GM12878 (cell line): ENCODE measurements around the gene IAPP. TPM values are rescaled to one million over a fixed set of nuclear protein-coding genes. Genes with fewer than 3 reads are reported as not detected.

ENCODE experiments used
- ATAC-seq: fragments of 200-7000 bp; cut with Tn5 transposase; 3 replicates; pipeline ENCODE4 v1.9.1; 2020; ENCODE audit warnings: mild to moderate bottlenecking, moderate library complexity
- BruUV-seq: library from RNA; stranded (reverse); fragments of 400-500 nt; replicated peaks from 2 replicates; lab custom pipeline; 2021; lab: Mats Ljungman, UMichigan
- CTCF ChIA-PET: fragments of 300-600 bp; sonication (Branson Sonifier 250); formaldehyde crosslinking; extraction: SDS; loops from one replicate; lab custom pipeline; 2021; ENCODE audit warnings: inconsistent platforms; lab: Yijun Ruan, JAX
- POLR2A ChIA-PET: fragments of 350-600 bp; formaldehyde crosslinking; extraction: SDS; loops from one replicate; lab custom pipeline; 2021; ENCODE audit warnings: inconsistent platforms; lab: Charles Lee
- RAD21 ChIA-PET: fragments of 300-600 bp; sonication (Branson Sonifier 250); formaldehyde crosslinking; loops from one replicate; lab custom pipeline; 2023; ENCODE audit warnings: antibody characterized with exemption; ENCODE audit not compliant: unreplicated experiment; lab: Charles Lee
- SMC1A ChIA-PET: fragments of 300-600 bp; sonication (Branson Sonifier 250); formaldehyde crosslinking; loops from one replicate; lab custom pipeline; 2023; ENCODE audit not compliant: unreplicated experiment, uncharacterized antibody; lab: Charles Lee
- DNase-seq: peaks from one replicate; pipeline ENCODE4 v3.0.0-alpha.2; 2011; ENCODE audit warnings: low read depth, low spot score
- FAIRE-seq: peaks from 3 replicates; lab custom pipeline; 2011; peaks lifted over from hg19 to GRCh38; lab: Jason Lieb, UNC
- H2AFZ ChIP-seq: 2 replicates; pipeline ENCODE4 v1.6.0; 2011; ENCODE audit warnings: low read depth, low read length, control low read depth; ENCODE audit not compliant: control insufficient read depth
- H3K27ac ChIP-seq: 2 replicates; pipeline ENCODE4 v1.5.1; 2011; ENCODE audit warnings: control low read depth; ENCODE audit not compliant: control insufficient read depth, insufficient read depth
- H3K27me3 ChIP-seq, 2 experiments: replicated peaks in 1 of 2; 2 replicates each; pipeline versions ENCODE4 v1.6.0 to v1.6.1; 2011; ENCODE audit warnings: low read length in 1 of 2; ENCODE audit not compliant: control insufficient read depth in 2 of 2, insufficient read depth in 2 of 2
- H3K36me3 ChIP-seq, 2 experiments: 2 replicates each; pipeline ENCODE4 v1.5.1; 2011; ENCODE audit warnings: low read length in 1 of 2; ENCODE audit not compliant: control insufficient read depth in 2 of 2, insufficient read depth in 2 of 2
- H3K4me1 ChIP-seq: 2 replicates; pipeline ENCODE4 v1.6.1; 2011; ENCODE audit warnings: mild to moderate bottlenecking, low read length, moderate library complexity, mixed read lengths; ENCODE audit not compliant: control insufficient read depth, insufficient read depth
- H3K4me2 ChIP-seq: 2 replicates; pipeline ENCODE4 v1.6.0; 2011; ENCODE audit warnings: control low read depth; ENCODE audit not compliant: control insufficient read depth, insufficient read depth
- H3K4me3 ChIP-seq: fragments of 200-600 bp; sonication (generic); 2 replicates; pipeline ENCODE4 v1.5.1; 2016
- H3K79me2 ChIP-seq: 2 replicates; pipeline ENCODE4 v1.6.0; 2011; ENCODE audit warnings: low read length; ENCODE audit not compliant: control insufficient read depth, insufficient read depth
- H3K9ac ChIP-seq: 2 replicates; pipeline ENCODE4 v1.8.0; 2011; ENCODE audit warnings: low read length, control low read depth, mixed read lengths; ENCODE audit not compliant: control insufficient read depth, insufficient read depth
- H3K9me3 ChIP-seq: replicated peaks from 3 replicates; pipeline ENCODE4 v1.5.1; 2011; ENCODE audit warnings: mild to moderate bottlenecking, low read length; ENCODE audit not compliant: control insufficient read depth, insufficient read depth
- H4K20me1 ChIP-seq: 2 replicates; pipeline ENCODE4 v1.6.0; 2011; ENCODE audit not compliant: control insufficient read depth, insufficient read depth
- ASH2L ChIP-seq: fragments of 300-600, 200-600 bp; sonication (generic); IDR thresholded peaks from 2 replicates; pipeline ENCODE4 v1.6.1; 2017; ENCODE audit warnings: low read depth, mild to moderate bottlenecking, borderline replicate concordance
- ATF2 ChIP-seq: IDR thresholded peaks from 2 replicates; pipeline ENCODE4 v1.6.1; 2012; ENCODE audit warnings: low read length, inconsistent platforms
- ATF3 ChIP-seq: IDR thresholded peaks from 2 replicates; pipeline ENCODE4 v1.6.1; 2011; ENCODE audit warnings: low read depth, mild to moderate bottlenecking, low read length, moderate library complexity, borderline replicate concordance; ENCODE audit errors: extremely low read depth
- BRCA1 ChIP-seq: IDR thresholded peaks from 2 replicates; pipeline ENCODE4 v1.6.1; 2011; ENCODE audit warnings: low read depth, low read length, improper control_type of control experiment
- FOS ChIP-seq: IDR thresholded peaks from 3 replicates; pipeline ENCODE4 v1.6.1; 2011; ENCODE audit warnings: borderline replicate concordance; ENCODE audit not compliant: insufficient read length; ENCODE audit errors: extremely low read depth
- JUND ChIP-seq: IDR thresholded peaks from 2 replicates; pipeline ENCODE4 v1.6.1; 2012; ENCODE audit warnings: low read depth, mild to moderate bottlenecking, low read length, improper control_type of control experiment, moderate library complexity
- KAT2A ChIP-seq: conservative IDR thresholded peaks from 2 replicates; pipeline ENCODE4 v1.6.1; 2011; ENCODE audit warnings: low read depth, low read length; ENCODE audit not compliant: control insufficient read depth
- MTA2 ChIP-seq: fragments of 450-650 bp; IDR thresholded peaks from 2 replicates; pipeline ENCODE4 v1.6.1; 2016; ENCODE audit warnings: low read depth, mild to moderate bottlenecking, moderate library complexity
- MXI1 ChIP-seq: fragments of 150-350 bp; IDR thresholded peaks from 2 replicates; pipeline ENCODE4 v1.6.1; 2011; ENCODE audit warnings: low read depth, mild to moderate bottlenecking, inconsistent platforms, low read length, improper control_type of control experiment
- RB1 ChIP-seq: fragments of 450-650 bp; formaldehyde crosslinking; IDR thresholded peaks from 2 replicates; pipeline ENCODE4 v1.6.1; 2017; ENCODE audit warnings: mild to moderate bottlenecking, borderline replicate concordance
- TCF12 ChIP-seq: IDR thresholded peaks from 2 replicates; pipeline ENCODE4 v1.6.1; 2011; ENCODE audit warnings: low read depth, mild to moderate bottlenecking, low read length
- USF1 ChIP-seq: IDR thresholded peaks from 2 replicates; pipeline ENCODE4 v1.6.1; 2011; ENCODE audit warnings: borderline replicate concordance, low read depth, mild to moderate bottlenecking, moderate library complexity, mixed read lengths, low read length; ENCODE audit not compliant: insufficient read depth; ENCODE audit errors: extremely low read length
- YBX1 ChIP-seq: fragments of 450-650 bp; IDR thresholded peaks from 2 replicates; pipeline ENCODE4 v1.6.1; 2016; ENCODE audit warnings: antibody characterized with exemption
- ZBED1 ChIP-seq: IDR thresholded peaks from 2 replicates; pipeline ENCODE4 v1.6.1; 2016; ENCODE audit warnings: borderline replicate concordance
- ZBTB40 ChIP-seq: fragments of 450-650 bp; IDR thresholded peaks from 2 replicates; pipeline ENCODE4 v1.6.1; 2016; ENCODE audit warnings: mild to moderate bottlenecking, moderate library complexity, borderline replicate concordance
- ZNF24 ChIP-seq: fragments of 450-650 bp; IDR thresholded peaks from 2 replicates; pipeline ENCODE4 v1.6.1; 2017; ENCODE audit warnings: antibody characterized with exemption, mild to moderate bottlenecking
- ZNF622 ChIP-seq: fragments of 450-650 bp; IDR thresholded peaks from 2 replicates; pipeline ENCODE4 v1.6.1; 2017; ENCODE audit warnings: mild to moderate bottlenecking, inconsistent platforms
- WGBS: methylation state at CpG from one replicate; pipeline ENCODE4 v1.1.6; 2016; ENCODE audit warnings: low lambda C conversion rate; ENCODE audit not compliant: insufficient replicate concordance, insufficient coverage; ENCODE audit errors: missing lambda C conversion rate; 5-methylcytosine and 5-hydroxymethylcytosine counted together
- in situ Hi-C: fragments of 300-500 bp; cut with MboI; formaldehyde crosslinking; loops from 9 replicates; pipeline ENCODE4 v1.14.3; 2018; ENCODE audit warnings: mixed read lengths
- intact Hi-C: fragments of 100-400 bp; cut with micrococcal nuclease; formaldehyde crosslinking; loops from one replicate; pipeline ENCODE4 v1.14.2; 2022; ENCODE audit not compliant: unreplicated experiment
- polyA plus RNA-seq, 11 experiments: library from polyadenylated mRNA; depleted of rRNA in 4 of 11; unstranded in 6 of 11; stranded (reverse) in 5 of 11; fragments of >200 nt; fragmentation: Nextera tagmentation in 4 of 11; fragmentation: Illumina TruSeq in 1 of 11; extraction: Ambion mirVana in 4 of 11; extraction: Trizol in 1 of 11; gene quantifications; 1 replicate in 1 of 11; 2 replicates in 10 of 11; pipeline versions ENCODE4 v1.2.1 to v1.2.3, GENCODE V29; 2011 to 2016; ENCODE audit warnings: inconsistent platforms in 2 of 11, missing spikeins in 2 of 11, low read depth in 1 of 11
- total RNA-seq, 4 experiments: library from RNA; depleted of rRNA in 3 of 4; stranded (reverse); fragments of >200 nt in 3 of 4; fragmentation: Illumina TruSeq in 1 of 4; extraction: Trizol in 1 of 4; gene quantifications; 2 replicates each; pipeline versions ENCODE4 v1.2.1 to v1.2.3, GENCODE V29; 2013 to 2021

Gene IAPP
- total and polyA plus RNA-seq, 10 of the 15 experiments (the other 5 are each of a cell fraction or from before 2014, with no cell fraction given), result not detected

GRCh38 chr12:21328578-21328977 lies 44.1 kb upstream of the IAPP start (continued):
- TF ChIP-seq ZNF622 (no peak), BRCA1 (no peak), RB1 (no peak), ZBED1 (no peak), ASH2L (no peak), KAT2A (no peak), ATF2 (no peak), TCF12 (no peak)
- TF ChIP-seq, all 136 proteins: peak for 0

- SMC1A ChIA-PET, result interaction anchor here (1.4 kb wide), 1 partner anchor 12 kb away, joined by 3 read pairs; no protein-coding TSS in a partner anchor
- H3K9me3 ChIP-seq, result no peaks in the 10 kb centered on the region
- no peak overlapping the region for H3K4me2 ChIP-seq
- H3K9ac ChIP-seq, result no peak overlapping the region
- in situ Hi-C loops (no loop called here), intact Hi-C loops (no loop called here)
- WGBS, result 0% methylated on average over 1 of the region's 1 CpG
- CTCF ChIA-PET, result no interaction called here
- no peaks in the 10 kb centered on the region for H4K20me1 ChIP-seq
- POLR2A ChIA-PET, result no interaction called here
- H3K4me3 ChIP-seq, result no peak overlapping the region
- H3K4me1 ChIP-seq, result no peaks in the 10 kb centered on the region
- RAD21 ChIA-PET, result no interaction called here
- DNase-seq (no peak), ATAC-seq (no peak), FAIRE-seq (no peak)
- no TSS peak for BruUV-seq
- H3K79me2 ChIP-seq, result no peaks in the 10 kb centered on the region
- no peaks in the 10 kb centered on the region for H3K36me3 ChIP-seq
- H3K27ac ChIP-seq, result no peak overlapping the region
- H3K27me3 ChIP-seq, result no peaks in the 10 kb centered on the region
- H2AFZ ChIP-seq, result no peak overlapping the region
- TF ChIP-seq FOS (no peak), YBX1 (no peak), MXI1 (no peak), ZNF24 (no peak), MTA2 (no peak), ATF3 (no peak), JUND (no peak), ZBTB40 (no peak), USF1 (no peak)
Measured at GRCh38 chr12:21330682-21331253, 41.9 kb upstream of the IAPP start.
